ENCODE data around the gene ATF1.
"Not testable (repeated sequence)": the region's sequence is repeated elsewhere in the genome, so short reads cannot be mapped to it uniquely, and the experiment has no call there.

The ATF1 gene

GRCh38 chr12:50753232-50753769 is 10.6 kb upstream of the ATF1 start:
- no peak for DNase-seq

DNA sequence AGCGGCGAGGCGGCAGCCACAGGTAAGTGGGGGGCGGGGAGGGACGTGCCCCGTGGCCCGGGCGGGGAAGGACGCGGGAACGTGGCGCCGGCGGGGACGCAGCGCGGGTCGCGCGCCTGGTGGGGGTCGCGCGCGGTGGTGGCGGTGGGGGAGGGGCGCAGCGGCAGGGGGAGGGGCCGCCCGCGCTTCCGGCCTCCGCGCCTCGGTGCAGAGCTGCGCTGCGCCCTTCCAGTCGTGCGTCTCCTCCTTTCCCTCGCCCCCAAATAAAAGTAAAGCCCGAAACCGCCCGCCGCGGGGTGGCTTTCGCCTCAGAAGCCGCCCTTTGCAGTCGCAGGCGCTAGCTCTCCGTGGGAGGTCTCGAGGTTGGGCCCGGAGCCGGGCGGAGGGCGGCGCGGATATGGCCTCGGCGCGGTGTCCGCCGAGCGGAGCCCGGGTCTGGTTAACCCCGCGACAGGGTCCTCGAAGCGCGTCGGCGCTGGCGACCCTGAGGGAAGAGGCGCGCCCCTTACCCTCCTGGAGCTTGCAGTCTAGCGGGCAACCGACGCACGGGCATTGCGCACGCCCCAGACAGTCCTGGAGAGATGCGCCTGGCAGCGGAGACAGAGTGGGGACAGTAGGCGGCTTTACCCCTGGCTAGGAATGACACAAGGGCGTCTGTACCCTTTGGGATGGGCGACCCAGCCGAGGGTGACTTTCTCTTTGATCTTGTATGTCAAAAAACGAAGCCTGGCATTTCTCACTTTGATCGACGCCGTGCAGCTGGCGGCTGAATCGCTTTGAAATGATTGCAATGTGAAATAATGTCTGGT is 589 bp downstream of the ATF1 start:
- DNase-seq = no peak

DNA sequence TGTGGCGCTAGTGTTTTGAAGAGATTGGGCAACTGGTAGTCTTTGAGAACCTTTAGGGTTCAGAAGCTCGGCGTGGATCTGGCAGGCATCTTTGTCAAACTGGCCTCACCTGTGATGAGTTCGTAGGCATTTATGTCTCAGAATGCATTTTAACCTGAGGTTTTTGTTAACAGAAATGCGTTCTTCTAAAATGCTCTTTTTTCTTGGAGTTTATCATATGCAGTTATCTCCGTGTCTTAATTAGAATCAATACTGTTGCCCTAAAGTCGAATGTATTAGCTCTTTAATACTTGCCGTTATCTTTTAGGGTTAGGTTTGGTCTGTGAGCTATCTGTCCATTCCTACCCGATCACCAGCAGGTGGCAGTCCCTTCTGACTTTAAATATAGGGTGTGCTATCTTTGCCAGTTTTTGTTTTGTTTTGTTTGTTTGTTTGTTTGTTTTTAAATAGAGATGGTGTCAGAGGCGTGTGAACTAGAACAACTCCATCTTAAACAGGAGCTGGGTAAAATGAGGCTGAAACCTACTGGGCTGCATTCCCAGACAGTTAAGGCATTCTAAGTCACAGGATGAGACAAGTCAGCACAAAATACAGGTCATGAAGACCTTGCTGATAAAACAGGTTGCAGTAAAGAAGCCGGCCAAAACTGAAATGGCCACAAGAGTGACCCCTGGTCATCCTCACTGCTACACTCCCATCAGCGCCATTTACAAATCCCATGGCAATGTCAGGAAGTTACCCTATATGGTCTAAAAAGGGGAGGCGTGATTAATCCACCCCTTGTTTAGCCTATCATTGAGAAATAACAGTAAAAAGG is 1.4 kb downstream of the ATF1 start:
- DNase-seq = peak; percentile 4

DNA sequence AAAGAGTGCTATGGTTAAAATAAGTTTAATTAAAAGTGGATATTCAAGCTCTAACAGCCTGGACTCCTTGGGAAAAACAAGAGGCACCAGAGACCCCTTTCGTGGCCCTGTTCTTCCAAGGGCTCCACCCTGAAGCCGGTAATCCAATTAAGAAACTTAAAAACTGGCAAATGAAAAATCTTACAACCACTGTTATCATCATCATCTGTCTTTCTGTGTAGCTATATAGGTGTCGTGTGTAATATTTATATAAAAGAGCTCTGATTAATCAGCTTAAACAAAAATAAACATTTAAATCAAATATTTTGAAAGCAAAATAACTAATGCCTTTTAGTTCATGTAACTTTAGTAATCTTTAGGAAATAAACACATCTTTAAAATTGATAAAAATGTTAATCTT is 4.5 kb downstream of the ATF1 start:
- DNase-seq = no peak

- DNase-seq = not testable (repeated sequence)
Measured at GRCh38 chr12:50768813-50769212, 4.9 kb downstream of the ATF1 start.

- DNase-seq = no peak
Measured at GRCh38 chr12:50771409-50771808, 7.5 kb downstream of the ATF1 start.

DNA sequence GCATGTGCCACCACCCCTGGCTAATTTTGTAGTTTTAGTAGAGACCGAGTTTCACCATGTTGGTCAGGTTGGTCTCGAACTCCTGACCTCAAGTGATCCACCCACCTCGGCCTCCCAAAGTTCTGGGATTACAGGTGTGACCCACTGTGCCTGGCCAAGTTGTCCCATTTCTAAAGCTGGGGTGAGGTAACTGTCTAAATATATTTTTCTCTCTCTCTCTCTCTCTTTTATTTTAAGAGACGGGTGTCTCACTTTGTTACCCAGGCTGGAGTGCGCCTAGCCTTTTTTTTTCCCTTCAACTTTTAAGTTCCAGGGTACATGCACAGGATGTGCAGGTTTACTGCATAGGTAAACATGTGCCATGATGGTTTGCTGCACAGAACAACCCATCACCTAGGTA is 8.6 kb downstream of the ATF1 start:
- DNase-seq = no peak

DNA sequence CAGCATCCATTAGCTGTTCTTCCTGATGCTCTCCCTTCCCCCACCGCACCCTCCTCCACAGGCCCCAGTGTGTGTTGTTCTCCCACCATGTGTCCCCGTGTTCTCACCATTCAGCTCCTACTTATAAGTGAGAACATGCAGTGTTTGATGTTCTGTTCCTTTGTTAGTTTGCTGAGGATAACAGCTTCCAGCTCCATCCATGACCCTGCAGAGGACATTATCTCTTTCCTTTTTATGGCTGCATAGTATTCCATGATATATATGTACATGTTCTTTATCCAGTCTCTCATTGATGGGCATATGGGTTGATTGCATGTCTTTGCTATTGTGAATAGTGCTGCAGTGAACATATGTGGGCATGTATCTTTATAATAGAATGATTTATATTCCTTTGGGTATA is 9.0 kb downstream of the ATF1 start:
- DNase-seq = no peak

- DNase-seq = no peak
Measured at GRCh38 chr12:50775251-50775650, 11.3 kb downstream of the ATF1 start.

DNA sequence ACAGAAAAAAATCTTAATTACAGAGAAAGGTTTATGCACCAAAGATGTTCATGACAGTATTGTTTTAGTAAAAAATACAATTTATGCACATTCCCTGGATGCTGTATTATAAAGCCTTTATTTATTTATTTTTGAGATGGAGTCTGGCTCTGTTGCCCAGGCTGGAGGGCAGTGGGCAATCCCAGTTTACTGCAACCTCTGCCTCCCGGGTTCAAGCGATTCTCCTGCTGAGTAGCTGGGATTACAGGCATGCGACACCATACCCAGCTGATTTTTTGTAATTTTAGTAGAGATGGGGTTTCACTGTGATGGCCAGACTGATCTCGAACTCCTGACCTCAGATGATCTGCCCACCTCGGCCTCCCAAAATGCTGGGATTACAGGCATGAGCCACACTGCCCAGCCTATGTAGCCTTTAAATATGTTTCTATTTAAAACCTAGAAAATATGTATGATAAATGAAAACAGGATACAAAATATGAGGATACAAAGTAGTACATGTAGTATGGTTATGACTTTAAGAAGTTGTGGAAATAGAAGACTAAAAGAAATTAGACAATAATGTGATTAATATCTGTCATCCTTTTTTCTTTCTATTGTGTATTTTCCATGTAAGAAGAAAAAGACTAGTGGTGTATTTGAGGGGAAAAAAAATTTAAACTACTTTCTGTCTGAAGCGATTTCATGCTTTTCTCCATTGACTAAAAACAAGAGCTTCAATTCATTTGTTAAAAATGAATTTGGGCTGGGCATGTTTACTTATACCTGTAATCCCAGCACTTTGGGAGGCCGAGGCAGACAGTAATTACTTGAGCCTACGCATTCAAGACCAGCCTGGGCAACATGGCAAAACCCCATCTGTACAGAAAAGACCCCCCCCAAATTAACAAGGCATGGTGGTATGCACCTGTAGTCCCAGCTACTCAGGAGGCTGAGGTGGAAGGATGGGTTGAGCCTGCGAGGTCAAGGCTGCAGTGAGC is 13.1 kb downstream of the ATF1 start:
- DNase-seq = no peak

GRCh38 chr12:50778663-50779590 is 15.0 kb downstream of the ATF1 start:
- DNase-seq = no peak

DNA sequence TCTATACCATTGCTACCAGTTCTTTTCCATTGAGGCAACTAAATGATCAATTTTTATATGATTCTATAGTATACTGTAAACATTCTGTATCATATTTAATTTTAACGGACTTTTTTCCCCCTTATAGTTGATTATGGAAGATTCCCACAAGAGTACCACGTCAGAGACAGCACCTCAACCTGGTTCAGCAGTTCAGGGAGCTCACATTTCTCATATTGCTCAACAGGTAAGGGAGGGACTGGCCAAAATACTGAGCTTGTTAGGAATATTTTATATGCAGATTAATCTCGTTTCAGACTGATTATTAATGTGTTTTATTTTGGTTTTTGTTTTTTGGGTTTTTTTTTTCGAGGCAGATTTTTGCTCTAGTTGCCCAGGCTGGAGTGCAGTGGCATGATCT is 16.1 kb downstream of the ATF1 start:
- no peak for DNase-seq

- no peak for DNase-seq
Measured at GRCh38 chr12:50784501-50784900, 20.6 kb downstream of the ATF1 start.

- no peak for DNase-seq
Measured at GRCh38 chr12:50785406-50786001, 21.6 kb downstream of the ATF1 start.

GRCh38 chr12:50786498-50787231 is 22.8 kb downstream of the ATF1 start:
- DNase-seq = no peak

DNA sequence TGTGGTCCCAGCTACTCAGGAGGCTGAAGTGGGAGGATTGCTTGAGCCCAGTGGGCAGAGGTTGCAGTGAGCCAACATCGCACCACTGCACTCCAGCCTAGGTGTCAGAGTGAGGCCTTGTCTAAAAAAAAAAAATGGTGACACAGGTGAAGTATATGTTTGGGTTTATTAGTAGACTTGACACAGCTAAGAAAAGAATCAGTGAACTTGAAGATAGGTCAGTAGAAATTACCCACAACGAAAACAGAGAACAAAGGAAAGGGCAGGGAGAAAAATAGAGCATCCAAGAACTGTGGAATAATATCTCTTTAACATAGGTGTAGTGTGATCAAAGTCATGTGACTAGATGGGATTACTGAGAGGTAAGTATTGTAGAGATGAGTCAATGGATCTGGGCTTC is 23.7 kb downstream of the ATF1 start:
- DNase-seq = no peak

- no peak for DNase-seq
Measured at GRCh38 chr12:50788561-50788960, 24.7 kb downstream of the ATF1 start.

DNA sequence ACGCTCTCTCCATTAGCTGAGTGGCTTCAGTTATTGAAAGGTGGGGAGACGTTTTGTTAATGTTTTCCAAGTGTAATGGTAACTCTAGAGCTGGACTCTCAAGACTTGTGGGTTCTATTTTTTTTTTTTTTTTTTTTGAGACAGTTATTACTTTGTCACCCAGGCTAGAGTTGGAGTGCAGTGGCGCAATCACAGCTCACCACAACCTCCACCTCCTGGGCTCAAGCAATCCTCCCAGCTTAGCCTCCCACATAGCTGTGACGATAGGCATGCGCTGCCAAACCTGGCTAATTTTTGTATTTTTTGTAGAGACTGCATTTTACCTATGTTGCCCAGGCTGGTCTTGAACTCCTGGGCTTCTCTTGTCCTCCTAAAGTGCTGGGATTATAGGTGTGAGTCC is 26.2 kb downstream of the ATF1 start:
- DNase-seq = no peak

DNA sequence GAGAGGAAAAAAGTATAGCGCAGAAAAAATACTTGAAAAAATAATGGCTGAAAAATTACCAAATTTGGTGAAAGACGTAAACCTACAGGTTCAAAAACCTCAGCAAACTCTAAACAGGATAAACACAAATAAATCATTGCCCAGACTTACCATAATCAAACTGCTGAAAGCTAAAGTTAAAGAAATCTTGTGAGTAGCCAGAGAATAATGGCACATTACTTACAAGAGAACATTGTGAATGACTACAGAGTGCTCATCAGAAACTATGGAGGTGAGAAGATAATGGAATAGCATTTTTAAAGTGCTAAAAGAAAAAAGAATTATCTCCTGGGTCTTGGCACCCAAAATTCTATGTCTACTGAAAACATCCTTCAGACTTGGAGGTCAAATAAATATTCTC is 36.0 kb downstream of the ATF1 start:
- DNase-seq = no peak

DNA sequence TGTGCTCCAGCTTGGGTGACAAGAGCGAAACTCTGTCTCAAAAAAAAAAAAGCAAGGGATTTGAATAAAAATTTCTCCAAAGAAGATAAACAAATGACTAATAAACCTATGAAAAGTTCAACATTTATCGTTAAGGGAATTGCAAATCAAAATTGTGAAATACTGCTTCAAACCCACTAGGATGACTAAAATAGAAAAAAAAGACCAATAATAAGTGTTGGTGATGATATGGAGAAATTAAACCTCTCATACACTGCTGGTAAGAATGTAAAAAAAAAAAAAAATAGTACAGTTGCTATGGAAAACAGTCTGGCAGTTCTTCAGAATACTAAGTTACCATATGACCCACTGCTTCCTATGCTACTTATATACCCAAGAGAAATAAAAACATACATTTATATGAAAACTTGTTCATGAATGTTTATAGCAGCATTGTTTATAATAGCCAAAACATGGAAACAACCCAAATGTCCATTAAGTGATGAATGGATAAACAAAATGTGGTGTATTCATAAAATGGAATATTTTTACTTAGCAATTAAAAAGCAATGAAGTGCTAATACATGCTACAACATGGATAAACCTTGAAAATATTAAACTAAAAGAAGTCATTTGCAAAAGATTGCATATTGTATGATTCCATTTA is 39.5 kb downstream of the ATF1 start:
- no peak for DNase-seq
